IMR-90 (cell line): Measurements from ENCODE around the gene DLL1. TPM values are rescaled to one million over a fixed set of nuclear protein-coding genes. Genes with fewer than 3 reads are reported as not detected.

ENCODE experiments used
- ATAC-seq: fragments of 200-7000 bp; cut with Tn5 transposase; 2 replicates; pipeline ENCODE4 v1.9.1; 2020; ENCODE audit warnings: low read depth, mild to moderate bottlenecking, moderate library complexity
- BruUV-seq: library from RNA; stranded (reverse); fragments of 400-500 nt; replicated peaks from 2 replicates; lab custom pipeline; 2021; lab: Mats Ljungman, UMichigan
- CTCF ChIA-PET: fragments of 300-600 bp; formaldehyde crosslinking; extraction: SDS; loops from one replicate; lab custom pipeline; 2021; ENCODE audit warnings: antibody characterized with exemption; lab: Yijun Ruan, JAX
- POLR2A ChIA-PET: fragments of 300-600 bp; sonication (Branson Sonifier 250); formaldehyde crosslinking; loops from one replicate; lab custom pipeline; 2022; ENCODE audit warnings: antibody characterized with exemption; ENCODE audit not compliant: unreplicated experiment; lab: Charles Lee
- DNase-seq: peaks from one replicate; pipeline ENCODE4 v3.0.0; 2013
- H2AFZ ChIP-seq: replicated peaks from 2 replicates; pipeline ENCODE3; 2013; ENCODE audit warnings: low read length, mild to moderate bottlenecking; ENCODE audit not compliant: poor library complexity
- H2AK5ac ChIP-seq: 2 replicates; pipeline ENCODE4 v1.6.1; 2013; ENCODE audit warnings: low read depth, low read length, inconsistent platforms
- H2AK9ac ChIP-seq: replicated peaks from 2 replicates; pipeline ENCODE3; 2013; ENCODE audit warnings: mild to moderate bottlenecking, low read depth, low read length, moderate library complexity; ENCODE audit not compliant: poor library complexity
- H2BK120ac ChIP-seq: 2 replicates; pipeline ENCODE4 v1.6.1; 2013; ENCODE audit warnings: low read depth, low read length, inconsistent platforms
- H2BK15ac ChIP-seq: 3 replicates; pipeline ENCODE4 v1.6.1; 2013; ENCODE audit warnings: low read depth, low read length, inconsistent platforms
- H2BK20ac ChIP-seq: 2 replicates; pipeline ENCODE4 v1.6.1; 2013; ENCODE audit warnings: low read depth, mild to moderate bottlenecking, inconsistent platforms, low read length, moderate library complexity
- H2BK5ac ChIP-seq: 2 replicates; pipeline ENCODE4 v1.6.1; 2013; ENCODE audit warnings: mild to moderate bottlenecking, low read depth, low read length, inconsistent platforms; ENCODE audit not compliant: poor library complexity, severe bottlenecking
- H3K14ac ChIP-seq: replicated peaks from 2 replicates; pipeline ENCODE4 v1.6.1; 2013; ENCODE audit warnings: low read depth, low read length, inconsistent platforms
- H3K18ac ChIP-seq: 2 replicates; pipeline ENCODE4 v1.6.1; 2013; ENCODE audit warnings: low read depth, low read length, control low read depth
- H3K23ac ChIP-seq: 2 replicates; pipeline ENCODE4 v1.6.1; 2013; ENCODE audit warnings: low read depth, low read length, inconsistent platforms
- H3K27ac ChIP-seq: 2 replicates; pipeline ENCODE4 v1.5.1; 2013; ENCODE audit warnings: mild to moderate bottlenecking, control low read depth, low read length; ENCODE audit not compliant: insufficient read depth
- H3K27me3 ChIP-seq: 2 replicates; pipeline ENCODE4 v1.6.1; 2013; ENCODE audit warnings: low read length; ENCODE audit not compliant: control insufficient read depth, insufficient read depth
- H3K36me3 ChIP-seq: 2 replicates; pipeline ENCODE4 v1.6.1; 2013; ENCODE audit warnings: low read length, mixed read lengths; ENCODE audit not compliant: control insufficient read depth, insufficient read depth
- H3K4ac ChIP-seq: 2 replicates; pipeline ENCODE4 v1.6.1; 2013; ENCODE audit warnings: low read depth, low read length, inconsistent platforms
- H3K4me1 ChIP-seq: 2 replicates; pipeline ENCODE4 v1.6.1; 2013; ENCODE audit warnings: low read length, mixed read lengths; ENCODE audit not compliant: control insufficient read depth, insufficient read depth
- H3K4me2 ChIP-seq: 2 replicates; pipeline ENCODE4 v1.6.1; 2013; ENCODE audit warnings: low read depth, mild to moderate bottlenecking, control low read depth, low read length, moderate library complexity
- H3K4me3 ChIP-seq: 2 replicates; pipeline ENCODE4 v1.5.1; 2013; ENCODE audit warnings: low read depth, mild to moderate bottlenecking, control low read depth, low read length, moderate library complexity; ENCODE audit not compliant: insufficient read depth
- H3K56ac ChIP-seq: 2 replicates; pipeline ENCODE4 v1.6.1; 2013; ENCODE audit warnings: low read length, inconsistent platforms; ENCODE audit not compliant: insufficient read depth; ENCODE audit errors: extremely low read depth
- H3K79me1 ChIP-seq, 2 experiments: 2 replicates each; pipeline ENCODE4 v1.6.1; 2013; ENCODE audit warnings: low read length in 2 of 2, inconsistent platforms in 1 of 2, low read depth in 1 of 2
- H3K9ac ChIP-seq: 2 replicates; pipeline ENCODE4 v1.6.1; 2013; ENCODE audit warnings: low read depth, low read length, control low read depth
- H3K9me1 ChIP-seq: 2 replicates; pipeline ENCODE4 v1.6.1; 2013; ENCODE audit warnings: low read length, inconsistent platforms; ENCODE audit not compliant: insufficient read depth
- H3K9me3 ChIP-seq: 2 replicates; pipeline ENCODE4 v1.6.1; 2013; ENCODE audit warnings: low read length; ENCODE audit not compliant: control insufficient read depth, insufficient read depth
- H4K20me1 ChIP-seq: 2 replicates; pipeline ENCODE4 v1.6.1; 2013; ENCODE audit warnings: low read length, inconsistent platforms; ENCODE audit not compliant: insufficient read depth
- H4K5ac ChIP-seq: 2 replicates; pipeline ENCODE4 v1.6.1; 2013; ENCODE audit warnings: mild to moderate bottlenecking, low read depth, low read length, control low read depth
- H4K8ac ChIP-seq, 2 experiments: 2 replicates each; pipeline ENCODE4 v1.6.1; 2013; ENCODE audit warnings: low read depth in 2 of 2, low read length in 2 of 2, control low read depth in 1 of 2, inconsistent platforms in 1 of 2
- H4K91ac ChIP-seq: 2 replicates; pipeline ENCODE4 v1.6.1; 2013; ENCODE audit warnings: low read depth, low read length, inconsistent platforms; ENCODE audit not compliant: insufficient read depth
- BHLHE40 ChIP-seq: fragments of 150-350 bp; IDR thresholded peaks from 2 replicates; pipeline ENCODE4 v1.6.1; 2016; ENCODE audit warnings: mild to moderate bottlenecking, low read depth, low read length
- CEBPB ChIP-seq: IDR thresholded peaks from 2 replicates; pipeline ENCODE4 v1.6.1; 2012; ENCODE audit warnings: low read depth, low read length, improper control_type of control experiment
- CHD1 ChIP-seq: IDR thresholded peaks from 2 replicates; pipeline ENCODE4 v1.6.1; 2012; ENCODE audit warnings: low read depth, low read length, improper control_type of control experiment
- FOS ChIP-seq: fragments of 150-350 bp; IDR thresholded peaks from 2 replicates; pipeline ENCODE4 v1.6.1; 2016; ENCODE audit warnings: low read depth, low read length
- MAFK ChIP-seq: IDR thresholded peaks from 2 replicates; pipeline ENCODE4 v1.6.1; 2012; ENCODE audit warnings: low read depth, low read length, improper control_type of control experiment
- MAZ ChIP-seq: IDR thresholded peaks from 2 replicates; pipeline ENCODE4 v1.6.1; 2012; ENCODE audit warnings: low read depth, mild to moderate bottlenecking, low read length, improper control_type of control experiment, moderate library complexity, borderline replicate concordance
- MXI1 ChIP-seq: IDR thresholded peaks from 2 replicates; pipeline ENCODE4 v1.6.1; 2012; ENCODE audit warnings: low read depth, mild to moderate bottlenecking, low read length, moderate library complexity, borderline replicate concordance
- NFE2L2 ChIP-seq: fragments of 150-350 bp; IDR thresholded peaks from 2 replicates; pipeline ENCODE4 v1.6.1; 2016; ENCODE audit warnings: low read depth, mild to moderate bottlenecking, low read length
- POLR2A ChIP-seq: IDR thresholded peaks from 2 replicates; pipeline ENCODE4 v1.6.1; 2012; ENCODE audit warnings: mild to moderate bottlenecking, low read depth, low read length
- RAD21 ChIP-seq: IDR thresholded peaks from 2 replicates; pipeline ENCODE4 v1.6.1; 2012; ENCODE audit warnings: low read length, improper control_type of control experiment
- RCOR1 ChIP-seq: IDR thresholded peaks from 2 replicates; pipeline ENCODE4 v1.6.1; 2012; ENCODE audit warnings: mild to moderate bottlenecking, low read length, improper control_type of control experiment; ENCODE audit not compliant: insufficient replicate concordance
- SMC3 ChIP-seq: fragments of 150-350 bp; IDR thresholded peaks from 2 replicates; pipeline ENCODE4 v1.6.1; 2016; ENCODE audit warnings: low read depth, mild to moderate bottlenecking, antibody characterized with exemption, low read length, moderate library complexity
- WGBS, 2 experiments: methylation state at CpG; one replicate each; pipeline versions ENCODE4 v1.1.5 to v1.1.7; 2013; ENCODE audit warnings: missing lambda C conversion rate in 2 of 2; ENCODE audit not compliant: insufficient read length in 1 of 2; ENCODE audit errors: extremely low coverage in 2 of 2; 5-methylcytosine and 5-hydroxymethylcytosine counted together
- dilution Hi-C: fragments of 300-500 bp; cut with HindIII; formaldehyde crosslinking; loops from one replicate; pipeline ENCODE4 v1.14.3; 2018; ENCODE audit warnings: low sequenced_read_pairs; ENCODE audit not compliant: unreplicated experiment
- in situ Hi-C: fragments of 300-500 bp; cut with MboI; formaldehyde crosslinking; loops from 3 replicates; pipeline ENCODE4 v1.14.3; 2019; ENCODE audit warnings: low sequenced_read_pairs, inconsistent platforms, mixed read lengths
- intact Hi-C: fragments of 100-400 bp; cut with micrococcal nuclease; formaldehyde crosslinking; loops from 2 replicates; pipeline ENCODE4 v1.10.0; 2022
- polyA plus RNA-seq, 3 experiments: library from polyadenylated mRNA; depleted of rRNA; stranded (reverse); fragments of >200 nt; gene quantifications; 2 replicates each; pipeline ENCODE4 v1.2.3, GENCODE V29; 2012; ENCODE audit warnings: low replicate concordance in 1 of 3
- total RNA-seq: library from RNA; depleted of rRNA; stranded (reverse); fragments of >200 nt; gene quantifications from 2 replicates; pipeline ENCODE4 v1.2.3, GENCODE V29; 2012
- TF ChIP-seq, protein P1 (sequence below): conservative IDR thresholded peaks from 2 replicates; pipeline ENCODE4 v1.5.1; 2012; ENCODE audit warnings: mild to moderate bottlenecking, low read depth, low read length, improper control_type of control experiment
- TF ChIP-seq, protein P2 (sequence below): fragments of 150-350 bp; IDR thresholded peaks from 2 replicates; pipeline ENCODE4 v1.6.1; 2017; ENCODE audit warnings: mild to moderate bottlenecking, antibody characterized with exemption, low read length, low read depth
- TF ChIP-seq, protein P3 (sequence below): fragments of 150-350 bp; IDR thresholded peaks from 2 replicates; pipeline ENCODE4 v1.6.1; 2016; ENCODE audit warnings: low read depth, mild to moderate bottlenecking, low read length, moderate library complexity, borderline replicate concordance

DLL1 gene
- total and polyA plus RNA-seq, 2 of the 4 experiments (the other 2 are of a cell fraction): under 0.01 to 0.31 TPM

- no peak overlapping the region for H3K56ac ChIP-seq
- intact Hi-C loops (no loop called here), dilution Hi-C loops (no loop called here), in situ Hi-C loops (no loop called here)
- no peaks in the 10 kb centered on the region for H3K36me3 ChIP-seq
- peaks cover 8% of the 10 kb centered on the region for H3K4me1 ChIP-seq
- TF ChIP-seq RAD21 (no peak), MAFK (no peak), BHLHE40 (no peak), MXI1 (no peak), NFE2L2 (no peak), CHD1 (no peak), MAZ (no peak), RCOR1 (no peak), SMC3 (no peak), POLR2A (no peak), FOS (no peak), CEBPB (no peak)
- TF ChIP-seq, protein P1, sequence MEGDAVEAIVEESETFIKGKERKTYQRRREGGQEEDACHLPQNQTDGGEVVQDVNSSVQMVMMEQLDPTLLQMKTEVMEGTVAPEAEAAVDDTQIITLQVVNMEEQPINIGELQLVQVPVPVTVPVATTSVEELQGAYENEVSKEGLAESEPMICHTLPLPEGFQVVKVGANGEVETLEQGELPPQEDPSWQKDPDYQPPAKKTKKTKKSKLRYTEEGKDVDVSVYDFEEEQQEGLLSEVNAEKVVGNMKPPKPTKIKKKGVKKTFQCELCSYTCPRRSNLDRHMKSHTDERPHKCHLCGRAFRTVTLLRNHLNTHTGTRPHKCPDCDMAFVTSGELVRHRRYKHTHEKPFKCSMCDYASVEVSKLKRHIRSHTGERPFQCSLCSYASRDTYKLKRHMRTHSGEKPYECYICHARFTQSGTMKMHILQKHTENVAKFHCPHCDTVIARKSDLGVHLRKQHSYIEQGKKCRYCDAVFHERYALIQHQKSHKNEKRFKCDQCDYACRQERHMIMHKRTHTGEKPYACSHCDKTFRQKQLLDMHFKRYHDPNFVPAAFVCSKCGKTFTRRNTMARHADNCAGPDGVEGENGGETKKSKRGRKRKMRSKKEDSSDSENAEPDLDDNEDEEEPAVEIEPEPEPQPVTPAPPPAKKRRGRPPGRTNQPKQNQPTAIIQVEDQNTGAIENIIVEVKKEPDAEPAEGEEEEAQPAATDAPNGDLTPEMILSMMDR: no peak
- TF ChIP-seq, protein P2, sequence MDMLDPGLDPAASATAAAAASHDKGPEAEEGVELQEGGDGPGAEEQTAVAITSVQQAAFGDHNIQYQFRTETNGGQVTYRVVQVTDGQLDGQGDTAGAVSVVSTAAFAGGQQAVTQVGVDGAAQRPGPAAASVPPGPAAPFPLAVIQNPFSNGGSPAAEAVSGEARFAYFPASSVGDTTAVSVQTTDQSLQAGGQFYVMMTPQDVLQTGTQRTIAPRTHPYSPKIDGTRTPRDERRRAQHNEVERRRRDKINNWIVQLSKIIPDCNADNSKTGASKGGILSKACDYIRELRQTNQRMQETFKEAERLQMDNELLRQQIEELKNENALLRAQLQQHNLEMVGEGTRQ: no peak
- TF ChIP-seq, protein P3, sequence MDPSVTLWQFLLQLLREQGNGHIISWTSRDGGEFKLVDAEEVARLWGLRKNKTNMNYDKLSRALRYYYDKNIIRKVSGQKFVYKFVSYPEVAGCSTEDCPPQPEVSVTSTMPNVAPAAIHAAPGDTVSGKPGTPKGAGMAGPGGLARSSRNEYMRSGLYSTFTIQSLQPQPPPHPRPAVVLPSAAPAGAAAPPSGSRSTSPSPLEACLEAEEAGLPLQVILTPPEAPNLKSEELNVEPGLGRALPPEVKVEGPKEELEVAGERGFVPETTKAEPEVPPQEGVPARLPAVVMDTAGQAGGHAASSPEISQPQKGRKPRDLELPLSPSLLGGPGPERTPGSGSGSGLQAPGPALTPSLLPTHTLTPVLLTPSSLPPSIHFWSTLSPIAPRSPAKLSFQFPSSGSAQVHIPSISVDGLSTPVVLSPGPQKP: no peak
- ChIA-PET POLR2A (no interaction called here), CTCF (no interaction called here)
- no peak overlapping the region for H3K14ac ChIP-seq
- no peak overlapping the region for H3K4me2 ChIP-seq
- no peak overlapping the region for H2AFZ ChIP-seq
- no peak overlapping the region for H2BK20ac ChIP-seq
- H3K4me3 ChIP-seq: no peak overlapping the region
- no peaks in the 10 kb centered on the region for H4K20me1 ChIP-seq
- no peak overlapping the region for H4K8ac ChIP-seq
- no peak overlapping the region for H3K23ac ChIP-seq
- no peak overlapping the region for H2BK5ac ChIP-seq
- H4K5ac ChIP-seq: no peak overlapping the region
- DNase-seq (no peak), ATAC-seq (no peak)
- no TSS peak for BruUV-seq
- H4K91ac ChIP-seq: no peak overlapping the region
- H3K4ac ChIP-seq: no peak overlapping the region
- H3K79me1 ChIP-seq: no peaks in the 10 kb centered on the region
- no peaks in the 10 kb centered on the region for H3K9me3 ChIP-seq
- H2BK120ac ChIP-seq: no peak overlapping the region
- no peak overlapping the region for H3K9ac ChIP-seq
- no peak overlapping the region for H2BK15ac ChIP-seq
- no peak overlapping the region for H2AK9ac ChIP-seq
- H3K18ac ChIP-seq: no peak overlapping the region
- no peak overlapping the region for H2AK5ac ChIP-seq
- H3K27me3 ChIP-seq: peaks cover 7% of the 10 kb centered on the region
- H3K9me1 ChIP-seq: no peaks in the 10 kb centered on the region
- 93% methylated on average over 2 of the region's 30 CpGs; no CpG with 5 or more reads in 1 of the 2 experiments for WGBS, 2 experiments
- no peak overlapping the region for H3K27ac ChIP-seq
These were observed 18.4 kb downstream of the DLL1 start for GRCh38 chr6:170272341-170273065.
